HG03175 (cell line): ENCODE results near the gene SSBP3.
"Not testable (repeated sequence)": the region's sequence is repeated elsewhere in the genome, so short reads cannot be mapped to it uniquely, and the experiment has no call there.

Source experiments
- ATAC-seq: cut with Tn5 transposase; IDR thresholded peaks from one replicate; pipeline ENCODE4 v1.9.1; 2021; ENCODE audit warnings: mild to moderate bottlenecking, moderate library complexity; ENCODE audit not compliant: unreplicated experiment

Gene SSBP3

DNA sequence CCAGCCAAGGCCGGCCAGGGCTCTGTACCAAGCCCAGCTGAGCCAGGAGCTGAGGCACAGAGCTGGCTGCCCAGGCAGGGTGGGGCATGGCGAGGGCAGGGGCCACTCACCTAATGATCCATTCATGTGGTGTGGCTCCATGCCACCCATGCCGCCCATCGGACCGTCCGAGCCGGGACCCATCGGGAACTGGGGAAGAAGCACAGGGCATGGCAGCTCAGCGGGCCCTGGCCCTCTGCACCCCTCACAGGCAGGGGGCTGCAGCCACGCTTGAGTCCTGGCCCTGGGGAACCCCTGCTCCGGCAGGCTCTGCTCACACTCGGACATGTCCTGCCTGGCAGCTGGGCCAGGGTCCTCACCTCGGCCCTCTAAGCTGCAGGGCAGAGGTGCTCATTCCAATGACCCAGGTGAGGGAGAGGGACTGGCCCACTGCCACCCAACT lies 177.5 kb downstream of the SSBP3 start:
- ATAC-seq = no peak

DNA sequence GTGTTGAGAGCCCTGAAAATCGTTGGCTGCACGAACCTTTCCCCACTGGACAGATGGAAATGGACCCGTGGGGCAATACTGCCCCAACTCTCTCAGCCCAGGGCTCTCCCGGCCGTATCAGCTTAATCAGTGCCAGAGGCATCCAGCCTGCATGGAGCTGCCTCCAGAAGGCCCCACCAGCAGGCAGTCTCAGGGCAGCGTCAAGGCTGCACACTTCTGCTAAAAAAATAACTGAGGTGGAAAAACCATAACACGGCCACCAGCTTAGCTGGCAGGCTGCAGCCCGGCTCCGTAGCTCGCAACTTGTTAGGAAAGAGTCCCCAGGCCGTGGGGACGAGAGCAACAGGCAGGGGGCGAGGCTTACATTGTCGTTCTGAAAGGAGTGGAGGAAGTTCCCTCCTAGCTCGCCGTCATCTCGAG lies 178.3 kb downstream of the SSBP3 start:
- ATAC-seq = no peak

DNA sequence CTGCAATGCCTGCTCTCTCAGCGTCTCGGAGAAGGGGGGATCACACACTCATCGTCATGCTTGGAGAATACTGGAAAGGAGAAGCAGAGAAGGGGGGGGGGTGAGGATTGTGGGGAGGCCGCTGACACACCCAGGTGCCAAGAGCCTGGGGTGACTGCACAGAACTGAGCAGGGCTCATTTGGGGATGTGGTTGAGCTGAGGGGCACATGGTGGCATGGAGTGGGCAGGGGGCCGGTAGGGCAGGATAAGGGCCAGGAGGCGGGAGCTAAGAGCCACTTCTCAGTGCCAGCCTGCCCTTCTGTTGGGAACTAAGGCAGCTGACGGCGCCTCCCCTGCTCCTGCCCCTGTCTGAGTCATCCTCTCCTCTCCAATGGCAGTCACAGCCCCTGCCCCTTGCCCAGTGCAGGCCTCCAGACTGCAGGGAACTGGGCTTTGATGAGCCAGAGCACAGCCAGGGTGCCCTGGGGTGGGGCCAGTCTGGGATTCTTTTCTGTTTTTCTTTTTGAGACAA lies 179.0 kb downstream of the SSBP3 start:
- ATAC-seq = no peak

DNA sequence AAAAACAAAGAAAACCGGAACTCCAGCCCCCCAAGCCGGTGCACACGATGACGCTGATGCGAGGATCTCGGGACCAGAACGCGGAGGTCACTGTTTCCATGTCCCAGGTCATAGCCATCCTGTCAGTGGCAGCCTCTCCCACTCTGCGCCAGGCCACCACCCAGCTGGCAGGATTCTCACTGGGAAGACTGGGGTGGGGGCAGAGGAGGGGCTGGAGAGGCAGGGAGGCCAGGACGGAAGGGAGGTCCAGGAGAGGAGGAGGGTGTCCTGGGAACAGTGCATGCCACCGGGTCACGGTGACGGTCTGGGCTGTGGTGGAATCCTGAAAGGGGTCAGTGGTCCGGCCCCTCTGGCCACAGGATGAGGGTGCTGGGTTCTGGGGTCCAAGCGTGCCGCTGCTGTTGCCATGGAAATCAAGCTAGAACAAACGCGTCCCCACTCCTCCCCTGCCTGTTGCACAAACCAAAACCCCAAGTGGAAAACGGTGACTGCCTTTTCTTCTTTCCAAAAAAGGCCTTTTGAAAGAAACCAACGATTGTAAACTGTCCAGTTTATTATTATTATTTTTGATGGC lies 180.1 kb downstream of the SSBP3 start:
- no peak for ATAC-seq

DNA sequence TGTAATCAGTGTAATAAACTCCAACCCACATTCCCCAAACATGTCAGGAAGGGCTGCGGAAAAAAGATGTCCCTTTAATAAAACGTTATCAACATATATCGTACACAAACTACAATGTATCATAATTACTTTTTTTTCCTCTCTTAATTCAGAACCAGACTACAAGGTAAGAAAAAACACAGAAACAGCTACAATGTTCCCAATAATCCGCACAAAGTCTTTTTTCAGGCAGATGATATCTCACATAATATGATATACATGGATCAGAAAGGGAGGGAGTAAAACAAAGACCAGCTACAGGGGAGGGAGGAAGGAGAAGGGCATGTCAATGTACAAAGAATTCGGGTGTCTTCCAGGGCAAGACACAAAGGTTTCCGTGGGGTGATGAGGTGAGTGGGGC lies 180.8 kb downstream of the SSBP3 start:
- ATAC-seq = no peak

DNA sequence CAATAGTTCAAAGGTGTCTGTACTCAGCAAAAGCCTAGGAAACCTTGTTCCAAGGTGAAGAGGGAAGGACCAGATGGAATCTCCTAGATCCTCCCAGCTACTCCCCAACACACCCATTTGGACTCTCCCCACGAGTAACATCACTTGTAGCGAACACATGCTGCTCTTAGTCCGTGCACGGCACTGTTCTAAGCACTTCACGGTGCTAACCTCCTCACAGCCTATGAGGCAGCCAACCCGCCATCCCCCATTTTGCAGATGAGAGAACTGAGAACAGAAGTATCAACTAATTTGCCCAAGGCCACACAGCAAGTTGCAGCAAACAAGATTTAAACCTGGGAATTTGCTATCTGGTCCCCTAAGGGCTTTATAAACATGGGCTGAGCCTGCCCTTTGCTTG lies 182.0 kb downstream of the SSBP3 start:
- no peak for ATAC-seq

DNA sequence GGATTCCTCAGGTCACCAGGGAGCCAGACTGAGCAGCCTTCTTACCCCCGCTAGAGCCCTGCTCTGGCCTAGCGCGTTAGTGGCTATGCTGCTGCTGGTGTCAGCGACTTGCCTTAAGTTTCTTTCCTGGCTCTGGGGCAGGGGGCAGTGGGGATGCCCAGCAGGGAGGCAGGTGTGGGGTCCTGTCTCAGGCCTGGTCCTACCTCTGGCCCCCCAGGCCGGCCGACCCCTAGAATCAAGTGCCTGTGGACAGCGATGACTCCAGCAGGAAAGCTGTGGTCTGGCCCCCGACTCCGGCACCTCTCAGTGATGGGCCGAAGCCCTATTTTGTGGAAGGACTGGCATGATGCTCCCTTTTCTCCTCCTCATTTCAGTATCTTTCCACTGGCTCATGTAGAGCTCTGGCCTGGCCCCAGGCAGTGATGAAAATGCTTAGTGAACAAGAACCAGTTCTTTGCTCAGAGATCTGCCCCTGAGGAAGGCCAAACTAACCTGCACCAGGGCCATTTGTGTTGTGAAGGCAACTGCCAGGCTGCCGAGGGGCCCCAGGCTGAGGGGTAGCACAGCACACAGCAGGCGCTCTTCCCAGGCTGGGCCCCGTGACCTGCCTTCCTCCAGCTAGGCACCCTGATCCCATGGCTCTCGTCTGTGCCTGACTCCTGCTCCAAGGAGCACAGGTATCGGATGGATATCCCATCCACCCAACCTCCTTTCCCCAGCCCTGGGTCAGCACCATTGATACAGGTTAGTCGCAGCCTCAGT lies 182.6 kb downstream of the SSBP3 start:
- no peak for ATAC-seq

DNA sequence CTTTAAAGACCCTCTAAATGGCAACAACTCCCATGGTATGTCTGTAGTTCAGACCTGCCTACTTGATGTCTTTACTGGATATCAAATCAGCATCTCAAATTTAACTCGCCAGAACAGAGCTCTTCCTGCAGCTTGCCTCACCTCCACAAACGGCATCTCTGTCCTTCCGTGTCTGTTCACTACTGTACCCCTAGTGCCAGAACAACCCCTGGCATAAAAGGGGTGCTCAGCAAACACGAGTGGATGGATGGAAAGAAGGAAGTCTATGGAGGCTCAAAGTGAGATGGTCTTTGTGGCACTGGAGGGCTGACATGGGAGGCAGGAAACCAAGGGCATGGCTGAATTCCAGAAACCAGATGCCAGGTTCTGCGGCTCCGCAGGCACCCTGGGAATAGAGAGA lies 183.5 kb downstream of the SSBP3 start:
- no peak for ATAC-seq

DNA sequence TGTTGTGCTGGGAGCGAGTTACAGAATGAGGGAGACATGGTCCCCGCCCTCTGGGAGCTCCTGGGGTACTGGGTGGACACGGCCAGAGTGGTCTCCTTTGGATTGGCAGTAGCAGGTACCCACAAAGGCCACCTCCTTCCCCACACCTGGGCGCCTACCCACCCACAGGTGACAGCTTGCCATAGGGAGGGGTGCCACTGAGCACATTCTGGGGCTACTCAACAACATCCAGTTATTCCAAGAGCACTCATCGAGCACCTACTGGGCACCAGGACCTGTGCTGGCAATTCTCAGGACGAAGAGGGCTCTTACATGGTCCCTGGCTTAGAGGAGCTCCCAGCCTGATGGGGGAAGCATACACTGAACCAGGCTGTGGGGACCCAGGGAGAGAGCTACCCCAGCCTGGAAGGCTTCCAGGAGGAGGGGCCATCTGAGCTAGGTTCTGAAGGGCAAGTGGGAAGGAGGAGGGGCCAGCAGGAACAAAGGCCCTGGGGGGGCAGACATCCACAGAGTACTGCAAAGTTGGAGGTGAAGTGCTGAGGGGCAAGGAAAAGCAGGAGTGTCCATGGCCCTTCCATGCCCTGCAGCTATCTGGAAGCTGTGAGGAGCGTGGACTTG lies 184.2 kb downstream of the SSBP3 start:
- no peak for ATAC-seq

DNA sequence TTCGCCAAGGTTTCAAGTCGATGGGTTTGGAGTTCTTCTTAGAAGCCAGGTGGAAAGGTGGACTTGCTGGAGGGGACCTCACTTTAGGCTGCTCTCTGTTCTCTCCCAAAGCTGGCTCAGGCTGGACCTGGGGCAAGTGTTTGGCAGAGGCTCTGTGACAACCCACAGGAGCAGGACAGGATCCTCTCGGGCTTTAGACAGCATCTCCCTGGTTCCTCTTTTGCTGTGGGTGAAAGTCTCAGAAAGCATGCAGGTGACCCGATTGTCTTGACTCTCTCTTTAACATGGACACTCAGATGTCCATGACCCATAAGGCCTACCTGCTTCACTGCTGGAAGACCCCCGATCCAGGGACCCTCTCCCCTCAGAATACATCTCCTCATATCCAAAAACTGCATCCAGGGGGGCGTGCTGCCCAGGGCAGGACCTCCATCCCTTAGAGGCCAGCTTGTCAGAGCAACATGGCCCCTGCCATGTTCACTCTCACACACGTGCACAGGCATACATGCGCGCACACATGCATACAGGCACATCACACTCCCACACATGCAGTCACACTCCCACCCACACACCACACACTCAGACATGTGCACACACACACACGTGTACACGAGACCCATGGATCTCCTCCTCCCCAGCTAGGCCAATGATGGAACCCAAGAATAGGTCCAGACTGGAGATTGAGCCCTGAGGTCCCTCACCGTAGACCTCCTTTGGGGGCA lies 184.9 kb downstream of the SSBP3 start:
- no peak for ATAC-seq

DNA sequence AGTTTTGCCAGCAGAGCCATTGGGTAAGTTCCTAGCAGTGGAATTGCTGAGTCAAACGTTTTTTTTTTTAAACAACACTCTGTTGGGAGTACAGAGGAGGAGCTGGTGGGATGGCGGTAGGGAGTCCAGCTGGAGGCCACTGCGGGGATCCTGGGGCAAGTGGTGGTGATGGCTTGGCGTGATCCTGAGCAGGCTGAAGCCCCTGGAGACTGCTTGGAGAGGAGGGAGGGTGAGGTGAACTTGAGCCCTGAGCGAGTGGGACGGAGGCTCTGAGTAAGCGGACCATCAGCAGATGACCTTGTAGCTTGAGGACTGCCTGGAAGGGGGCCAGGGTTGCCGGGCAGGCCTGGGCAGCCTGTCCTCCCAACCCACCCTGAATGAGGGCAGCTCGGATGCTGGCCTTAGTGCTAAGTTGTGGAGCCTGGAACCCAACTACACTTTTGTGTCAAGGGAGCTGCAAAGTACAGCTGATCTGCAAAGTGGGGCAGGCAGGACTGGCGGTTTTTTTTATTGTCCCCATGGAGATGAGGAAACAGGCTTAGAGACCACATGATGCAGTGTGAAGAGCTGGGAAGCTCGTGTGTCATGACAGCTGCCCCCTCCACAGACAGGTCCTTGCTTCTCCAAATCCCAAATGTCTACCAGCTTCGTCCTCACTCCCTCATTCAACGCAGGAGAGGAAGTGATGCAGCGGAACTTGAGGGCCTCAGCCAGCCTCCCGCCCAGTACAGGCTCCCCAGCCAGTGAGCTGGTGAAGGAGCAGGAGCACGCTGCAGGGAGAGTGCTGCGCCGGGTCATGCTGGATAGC lies 186.0 kb downstream of the SSBP3 start:
- ATAC-seq = no peak

DNA sequence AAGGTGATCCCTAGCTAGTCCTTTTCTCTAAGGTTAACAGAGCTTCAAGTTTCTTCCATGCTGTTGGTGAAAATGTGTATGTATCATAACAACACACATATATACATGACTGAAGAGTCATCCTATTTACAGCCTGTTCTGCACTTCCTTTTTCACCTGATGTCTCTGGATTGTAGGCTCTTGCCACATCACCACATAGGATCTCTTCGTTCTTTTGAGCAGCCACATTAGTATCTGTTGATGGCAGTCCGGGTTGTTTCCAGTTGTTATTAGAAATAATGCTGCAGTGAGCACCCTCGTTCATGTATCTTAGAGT lies 186.5 kb downstream of the SSBP3 start:
- no peak for ATAC-seq

DNA sequence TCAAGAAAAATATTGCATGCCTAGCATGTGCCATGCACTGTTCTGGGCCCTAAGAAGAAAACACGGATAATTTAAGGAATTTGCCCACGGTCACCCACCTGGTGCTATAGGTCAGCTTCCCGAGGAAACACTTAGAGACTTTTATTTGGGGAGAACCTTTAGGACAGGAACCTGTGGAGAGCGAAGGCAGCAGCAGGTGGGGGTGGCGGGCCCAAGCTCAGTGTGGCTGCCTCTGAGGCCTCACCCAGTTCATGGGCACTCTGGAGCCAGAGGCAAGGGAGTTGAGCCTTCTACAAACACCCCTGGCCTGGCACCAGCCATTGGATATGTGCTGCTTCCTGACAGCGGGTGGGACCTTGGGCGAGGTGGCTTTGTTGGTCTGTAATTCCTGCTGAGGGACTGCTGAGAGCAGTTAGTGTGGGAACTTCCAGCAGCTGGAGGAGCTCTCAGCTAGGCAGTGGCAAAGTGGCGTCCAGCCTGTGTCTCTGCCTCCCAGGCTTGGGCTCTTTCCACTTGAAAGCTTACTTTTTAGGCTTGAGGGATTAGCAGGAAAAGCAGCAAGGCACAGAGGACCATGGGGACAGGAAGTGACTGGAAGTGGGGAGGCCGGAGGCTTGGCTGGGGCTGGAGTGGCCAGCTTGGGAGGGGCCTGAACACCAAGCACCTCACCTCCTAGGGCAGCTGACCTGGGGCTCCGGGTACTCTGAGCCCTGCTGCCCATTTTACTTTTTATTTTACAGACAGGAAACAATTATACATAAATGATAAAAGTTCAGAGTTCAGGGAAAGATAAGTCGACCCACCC lies 187.1 kb downstream of the SSBP3 start:
- no peak for ATAC-seq

DNA sequence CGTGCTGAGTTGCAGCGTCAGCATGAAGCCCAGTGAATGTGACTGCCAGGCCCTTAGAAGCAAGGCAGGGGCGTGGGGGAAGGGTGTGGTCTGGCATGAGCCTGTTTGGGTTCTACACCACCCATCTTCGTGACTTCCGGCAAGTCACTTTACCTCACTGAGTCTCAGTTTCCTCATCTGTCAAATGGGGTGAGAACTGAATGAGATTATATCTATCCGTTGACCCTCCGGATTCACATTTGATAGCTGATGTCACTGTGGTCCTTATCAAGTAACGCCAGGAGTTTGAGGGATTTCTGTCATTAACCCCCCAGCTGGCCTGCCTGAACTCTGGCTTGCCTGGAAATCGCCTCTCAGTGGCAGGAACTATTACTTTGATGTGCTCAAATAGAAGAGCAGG lies 190.7 kb downstream of the SSBP3 start:
- ATAC-seq = no peak

DNA sequence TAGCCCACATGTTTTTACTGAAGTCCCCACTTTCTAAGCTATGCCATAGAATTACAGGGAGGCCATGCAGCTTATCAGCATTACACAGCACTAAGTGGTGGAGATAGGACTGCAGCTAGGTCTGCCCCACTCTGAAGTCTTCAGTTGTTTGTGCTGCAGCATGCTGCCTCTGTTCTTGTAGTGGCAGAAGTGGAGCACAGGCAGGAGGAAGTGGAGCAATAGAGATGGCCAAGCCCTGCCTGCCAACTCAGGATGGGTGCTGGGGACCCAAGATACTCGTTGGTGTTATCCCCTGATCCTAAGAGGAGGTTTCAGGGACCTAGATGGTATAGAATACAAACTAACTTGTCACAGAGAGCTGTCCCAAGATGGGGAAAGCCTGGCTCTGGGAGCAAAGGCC lies 193.3 kb downstream of the SSBP3 start:
- no peak for ATAC-seq

DNA sequence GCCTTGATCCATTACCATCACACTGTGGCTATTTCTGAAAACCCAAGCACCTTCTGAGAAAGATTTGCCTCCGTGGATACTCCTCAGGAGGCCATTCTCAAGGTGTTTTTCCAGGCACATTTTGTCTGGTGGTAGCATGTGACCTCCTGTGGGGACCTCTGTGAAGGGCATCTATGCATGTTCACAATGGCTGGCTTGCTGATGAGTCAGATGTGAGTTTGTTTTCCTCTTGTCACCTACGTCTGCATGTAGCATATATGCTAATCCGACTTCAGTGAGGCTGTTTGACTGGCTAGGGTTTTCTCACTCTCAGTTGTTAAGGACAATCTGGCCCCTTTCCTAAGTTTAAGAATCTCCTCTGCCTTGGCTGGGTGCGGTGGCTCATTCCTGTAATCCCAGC lies 198.3 kb downstream of the SSBP3 start:
- not testable (repeated sequence) for ATAC-seq

DNA sequence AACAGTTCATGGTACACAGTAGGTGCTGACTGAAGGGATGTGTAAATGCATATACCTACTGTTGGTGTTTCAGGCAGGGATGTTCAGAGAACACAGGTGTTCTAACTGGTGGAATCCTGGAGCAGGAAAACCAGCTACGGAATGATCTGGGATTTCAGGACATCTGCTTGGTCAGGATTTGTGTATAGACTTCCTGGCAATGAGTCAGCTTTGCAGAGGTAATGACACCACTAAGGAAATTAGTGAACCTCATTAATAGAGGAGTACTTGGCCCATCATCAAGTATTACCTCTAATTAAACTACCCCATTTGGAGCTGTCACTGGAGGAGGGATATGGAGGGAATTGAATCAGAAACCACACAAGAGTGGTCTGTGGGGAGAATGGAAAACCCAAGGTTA lies 198.9 kb downstream of the SSBP3 start:
- no peak for ATAC-seq

DNA sequence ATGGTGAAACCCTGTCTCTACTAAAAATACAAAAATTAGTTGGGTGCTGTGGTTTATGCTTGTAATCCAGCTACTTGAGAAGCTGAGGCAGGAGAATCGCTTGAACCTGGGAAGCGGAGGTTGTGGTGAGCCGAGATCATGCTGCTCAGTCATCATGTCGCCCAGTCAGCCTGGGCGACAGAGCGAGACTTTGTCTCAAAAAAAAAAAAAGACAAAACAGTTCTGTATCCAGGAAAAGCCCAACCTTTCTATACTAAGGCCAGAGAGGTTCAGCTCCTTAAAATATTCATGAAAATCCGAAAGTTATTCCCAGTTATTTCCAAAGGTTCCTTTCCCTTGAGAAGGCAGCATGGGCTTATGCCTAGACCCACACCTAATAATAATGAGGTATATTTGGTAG lies 202.0 kb downstream of the SSBP3 start:
- ATAC-seq = no peak

DNA sequence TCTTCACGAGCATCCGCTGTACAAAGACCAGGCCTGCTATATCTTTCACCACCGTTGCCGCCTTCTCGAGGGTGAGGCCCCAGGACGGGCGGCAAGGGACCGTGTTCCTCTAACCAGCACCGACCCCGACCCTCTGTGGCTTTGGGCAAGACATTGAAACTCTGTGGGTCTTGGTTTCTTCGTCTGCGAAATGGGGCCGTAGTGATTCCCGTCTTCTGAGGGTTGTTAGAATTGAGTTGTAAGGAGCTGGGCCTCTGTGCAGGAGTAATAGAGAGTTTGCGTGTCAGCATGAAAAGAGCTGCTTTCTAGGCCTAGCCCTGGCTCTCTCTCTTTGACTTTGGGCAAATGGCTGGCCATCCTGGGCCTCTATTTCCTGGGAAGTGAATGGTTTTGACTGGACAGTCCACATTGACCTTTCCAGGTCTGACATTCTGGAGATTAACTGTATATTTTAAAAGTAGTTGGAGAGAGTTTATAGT lies 205.6 kb downstream of the SSBP3 start:
- peak; percentile 14 for ATAC-seq
